HG03575 (cell line): Measurements from ENCODE around the gene GDF10.

ENCODE experiments used
- ATAC-seq: cut with Tn5 transposase; IDR thresholded peaks from one replicate; pipeline ENCODE4 v1.9.1; 2021; ENCODE audit not compliant: unreplicated experiment, insufficient number of reproducible peaks, low FRiP score; ENCODE audit errors: extremely low read depth

The GDF10 gene

GRCh38 chr10:47326306-47326926 is 26.4 kb downstream of the GDF10 start:
- no peak for ATAC-seq

GRCh38 chr10:47326927-47327330 is 26.9 kb downstream of the GDF10 start:
- no peak for ATAC-seq

GRCh38 chr10:47329855-47330254 is 29.9 kb downstream of the GDF10 start:
- ATAC-seq: no peak

- no peak for ATAC-seq
These were observed 30.4 kb downstream of the GDF10 start for GRCh38 chr10:47330366-47330765.

GRCh38 chr10:47330804-47331203 is 30.8 kb downstream of the GDF10 start:
- ATAC-seq: no peak

- no peak for ATAC-seq
These were observed 31.5 kb downstream of the GDF10 start for GRCh38 chr10:47331491-47331890.

- no peak for ATAC-seq
These were observed 32.0 kb downstream of the GDF10 start for GRCh38 chr10:47331954-47332353.

GRCh38 chr10:47332371-47332770 is 32.4 kb downstream of the GDF10 start:
- no peak for ATAC-seq

GRCh38 chr10:47332946-47333345 is 32.9 kb downstream of the GDF10 start:
- no peak for ATAC-seq

- ATAC-seq: no peak
These were observed 33.5 kb downstream of the GDF10 start for GRCh38 chr10:47333532-47333931.

- no peak for ATAC-seq
These were observed 34.7 kb downstream of the GDF10 start for GRCh38 chr10:47334466-47335295.

- ATAC-seq: no peak
These were observed 35.9 kb downstream of the GDF10 start for GRCh38 chr10:47335906-47336305.

GRCh38 chr10:47336387-47337134 is 36.6 kb downstream of the GDF10 start:
- no peak for ATAC-seq

- ATAC-seq: no peak
These were observed 37.3 kb downstream of the GDF10 start for GRCh38 chr10:47337310-47337709.

- ATAC-seq: no peak
These were observed 39.3 kb downstream of the GDF10 start for GRCh38 chr10:47339186-47339735.

- no peak for ATAC-seq
These were observed 40.0 kb downstream of the GDF10 start for GRCh38 chr10:47339759-47340607.

GRCh38 chr10:47340608-47341170 is 40.7 kb downstream of the GDF10 start:
- ATAC-seq: no peak
